CD4-positive, alpha-beta T cell (primary cell): Measurements from ENCODE around the gene KCNK3. TPM values are rescaled to one million over a fixed set of nuclear protein-coding genes. Genes with fewer than 3 reads are reported as not detected.
A peak's percentile ranks its signal among the peaks of the same experiment; 100 is the strongest.

Experiments used
- ATAC-seq: fragments of 200-7000 bp; cut with Tn5 transposase; one replicate; pipeline ENCODE4 v1.10.0; 2022; ENCODE audit warnings: mild to moderate bottlenecking; ENCODE audit not compliant: poor library complexity
- CTCF ChIA-PET: fragments of 350-600 bp; sonication (Branson Sonifier 250); formaldehyde crosslinking; loops from one replicate; lab custom pipeline; 2021; ENCODE audit warnings: antibody characterized with exemption, inconsistent platforms; lab: Charles Lee
- POLR2A ChIA-PET: fragments of 350-600 bp; sonication (Branson Sonifier 250); formaldehyde crosslinking; loops from one replicate; lab custom pipeline; 2021; ENCODE audit warnings: antibody characterized with exemption, inconsistent platforms; lab: Charles Lee
- DNase-seq, 14 experiments: peaks; one replicate each; pipeline ENCODE4 v3.0.0-alpha.2; 2013 to 2020; ENCODE audit warnings: mixed read lengths in 2 of 14
- H3K27ac ChIP-seq, 2 donors: one replicate each; pipeline versions ENCODE4 v1.5.1 to v1.7.0; 2013; ENCODE audit warnings: low read length in 2 of 2, low read depth in 1 of 2, mild to moderate bottlenecking in 1 of 2
- H3K27me3 ChIP-seq, 2 experiments: 1 replicate in 1 of 2; 2 replicates in 1 of 2; pipeline versions ENCODE4 v1.6.1 to v1.7.0; 2013; ENCODE audit warnings: low read length in 2 of 2, control low read depth in 1 of 2, mild to moderate bottlenecking in 1 of 2, moderate library complexity in 1 of 2; ENCODE audit not compliant: insufficient read depth in 2 of 2, control insufficient read depth in 1 of 2
- H3K36me3 ChIP-seq: one replicate; pipeline ENCODE4 v1.6.1; 2013; ENCODE audit warnings: low read length, control low read depth; ENCODE audit not compliant: insufficient read depth
- H3K4me1 ChIP-seq: one replicate; pipeline ENCODE4 v1.6.1; 2013; ENCODE audit warnings: low read length, control low read depth; ENCODE audit not compliant: insufficient read depth
- H3K4me3 ChIP-seq: one replicate; pipeline ENCODE4 v1.5.1; 2013; ENCODE audit warnings: mild to moderate bottlenecking, low read length, moderate library complexity
- H3K9me3 ChIP-seq, 2 experiments: 1 replicate in 1 of 2; 2 replicates in 1 of 2; pipeline versions ENCODE4 v1.6.1 to v1.7.0; 2013; ENCODE audit warnings: low read length in 2 of 2, mild to moderate bottlenecking in 2 of 2, control low read depth in 1 of 2, moderate library complexity in 1 of 2; ENCODE audit not compliant: control insufficient read depth in 1 of 2, insufficient read depth in 1 of 2
- H3K27ac Mint-ChIP-seq: one replicate; pipeline ENCODE4 v1.8.0; 2020; ENCODE audit warnings: mixed read lengths
- H3K27me3 Mint-ChIP-seq: one replicate; pipeline ENCODE4 v1.8.0; 2021; ENCODE audit warnings: mixed read lengths
- H3K36me3 Mint-ChIP-seq: one replicate; pipeline ENCODE4 v1.8.0; 2021; ENCODE audit warnings: low read depth, mixed read lengths
- H3K4me1 Mint-ChIP-seq: one replicate; pipeline ENCODE4 v1.8.0; 2021; ENCODE audit warnings: low read depth, mixed read lengths
- H3K4me3 Mint-ChIP-seq: one replicate; pipeline ENCODE4 v1.8.0; 2020; ENCODE audit warnings: mild to moderate bottlenecking, mixed read lengths
- H3K9me3 Mint-ChIP-seq: one replicate; pipeline ENCODE4 v1.8.0; 2020; ENCODE audit warnings: mixed read lengths
- CTCF ChIP-seq: fragments of 200-600 bp; IDR thresholded peaks from one replicate; pipeline ENCODE4 v1.8.0; 2022; ENCODE audit warnings: antibody characterized with exemption, mild to moderate bottlenecking
- intact Hi-C, 2 experiments: fragments of 100-400 bp; cut with DNase I in 1 of 2; cut with micrococcal nuclease in 1 of 2; formaldehyde crosslinking; loops; one replicate each; pipeline versions ENCODE4 v1.15.1 to v1.9.0; 2023 to 2025; cut with DNase I, micrococcal nuclease
- total RNA-seq, 174 experiments: library from RNA in 2 of 174; stranded (reverse) in 2 of 174; gene quantifications; one replicate each; pipeline ENCODE4 v1.2.3 and lab custom pipeline; 2021 to 2026

KCNK3 gene
- total RNA-seq, 2 experiments from 2014 or later, result not detected

- peaks cover 81% of the 10 kb centered on the region for H3K36me3 Mint-ChIP-seq
- POLR2A ChIA-PET, result interaction anchor here (1.7 kb wide), 1 partner anchor 9 kb away, joined by 6 read pairs; the partner anchor contains the start of gene CENPA
- Histone ChIP-seq H3K36me3 (peaks cover 65% of the 10 kb centered on the region), H3K27me3 (no peaks in the 10 kb centered on the region), H3K4me1 (peaks cover 18% of the 10 kb centered on the region), H3K9me3 (no peaks in the 10 kb centered on the region), H3K27ac (no peak overlapping the region), H3K4me3 (no peak overlapping the region)
- H3K4me1 Mint-ChIP-seq, result peaks cover 25% of the 10 kb centered on the region
- no peak for TF ChIP-seq CTCF
- H3K27ac Mint-ChIP-seq, result peak overlapping the region; percentile 67
- H3K9me3 Mint-ChIP-seq, result no peaks in the 10 kb centered on the region
- peak overlapping the region; percentile 34 for H3K4me3 Mint-ChIP-seq
- CTCF ChIA-PET, result no interaction called here
- intact Hi-C loops, result no loop called here
- ATAC-seq, result no peak
- no peak for DNase-seq
- H3K27me3 Mint-ChIP-seq, result no peaks in the 10 kb centered on the region
Measured at GRCh38 chr2:26776195-26776800, 83.8 kb downstream of the KCNK3 start.

GRCh38 chr2:26778098-26778497 is 85.6 kb downstream of the KCNK3 start:
- H3K27ac Mint-ChIP-seq, result peak overlapping the region; percentile 56
- peaks cover 65% of the 10 kb centered on the region for H3K36me3 ChIP-seq
- TF ChIP-seq CTCF, result no peak
- ChIA-PET POLR2A (no interaction called here), CTCF (no interaction called here)
- H3K9me3 Mint-ChIP-seq, result no peaks in the 10 kb centered on the region
- H3K36me3 Mint-ChIP-seq, result peaks cover 76% of the 10 kb centered on the region
- DNase-seq (no peak), ATAC-seq (no peak)
- no peak overlapping the region for H3K4me3 Mint-ChIP-seq
- H3K4me3 ChIP-seq, result no peak overlapping the region
- H3K4me1 Mint-ChIP-seq, result peaks cover 7% of the 10 kb centered on the region
- no peaks in the 10 kb centered on the region for H3K27me3 Mint-ChIP-seq
- H3K9me3 ChIP-seq, result no peaks in the 10 kb centered on the region
- H3K4me1 ChIP-seq, result no peaks in the 10 kb centered on the region
- no peaks in the 10 kb centered on the region for H3K27me3 ChIP-seq
- no peak overlapping the region for H3K27ac ChIP-seq
- intact Hi-C loops, result no loop called here

- CTCF ChIA-PET, result no interaction called here
- Histone ChIP-seq H3K4me3 (no peak overlapping the region), H3K27ac (no peak overlapping the region), H3K27me3 (no peaks in the 10 kb centered on the region), H3K9me3 (no peaks in the 10 kb centered on the region), H3K4me1 (no peaks in the 10 kb centered on the region), H3K36me3 (peaks cover 65% of the 10 kb centered on the region)
- intact Hi-C loops, result no loop called here
- Mint-ChIP-seq H3K4me1 (peaks cover 7% of the 10 kb centered on the region), H3K27ac (peak overlapping the region; percentile 56), H3K4me3 (no peak overlapping the region), H3K9me3 (no peaks in the 10 kb centered on the region), H3K27me3 (no peaks in the 10 kb centered on the region), H3K36me3 (peaks cover 76% of the 10 kb centered on the region)
- no peak for DNase-seq
- no peak for ATAC-seq
- no peak for TF ChIP-seq CTCF
- POLR2A ChIA-PET, result no interaction called here
Measured at GRCh38 chr2:26778507-26778906, 86.0 kb downstream of the KCNK3 start.
